Ovary (tissue), 3 donors: ENCODE results near the gene OPHN1.

Experiments used
- EP300 ChIP-seq: sonication (generic); formaldehyde crosslinking; IDR thresholded peaks from one replicate; pipeline ENCODE4 v1.6.1; 2017; ENCODE audit warnings: antibody characterized with exemption
- POLR2A ChIP-seq: fragments of 450-650 bp; IDR thresholded peaks from one replicate; pipeline ENCODE4 v1.6.1; 2017; ENCODE audit warnings: antibody characterized with exemption, mild to moderate bottlenecking, moderate library complexity
- TF ChIP-seq, protein P1 (sequence below), 3 donors: fragments of 450-650 bp in 2 of 3; fragments of 200-600 bp in 1 of 3; IDR thresholded peaks; one replicate each; pipeline versions ENCODE4 v1.5.1 to v1.8.0; 2016 to 2022; ENCODE audit warnings: antibody characterized with exemption in 3 of 3, mild to moderate bottlenecking in 1 of 3
- donor health status: DM: no; HTN: no; CAD: no.

DNA sequence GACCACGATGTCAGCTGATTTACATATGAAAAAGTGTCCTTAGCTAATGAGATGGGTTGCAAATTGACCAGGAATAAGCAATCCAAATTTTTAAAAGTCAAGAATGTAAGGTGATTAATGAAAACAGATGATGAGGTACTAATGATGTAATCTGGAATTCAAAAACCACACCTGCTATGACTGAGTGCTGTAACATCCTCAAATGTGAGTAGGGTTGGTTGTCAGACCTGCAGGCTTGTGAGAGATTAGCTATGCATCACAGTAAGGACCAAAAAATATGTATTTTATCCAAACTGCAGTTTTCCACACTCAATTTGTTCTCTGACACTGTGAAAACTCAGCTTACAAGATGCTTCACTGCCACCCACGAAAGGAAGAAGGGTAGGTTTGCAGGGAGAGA lies 242.5 kb downstream of the OPHN1 start:
- TF ChIP-seq, protein P1, sequence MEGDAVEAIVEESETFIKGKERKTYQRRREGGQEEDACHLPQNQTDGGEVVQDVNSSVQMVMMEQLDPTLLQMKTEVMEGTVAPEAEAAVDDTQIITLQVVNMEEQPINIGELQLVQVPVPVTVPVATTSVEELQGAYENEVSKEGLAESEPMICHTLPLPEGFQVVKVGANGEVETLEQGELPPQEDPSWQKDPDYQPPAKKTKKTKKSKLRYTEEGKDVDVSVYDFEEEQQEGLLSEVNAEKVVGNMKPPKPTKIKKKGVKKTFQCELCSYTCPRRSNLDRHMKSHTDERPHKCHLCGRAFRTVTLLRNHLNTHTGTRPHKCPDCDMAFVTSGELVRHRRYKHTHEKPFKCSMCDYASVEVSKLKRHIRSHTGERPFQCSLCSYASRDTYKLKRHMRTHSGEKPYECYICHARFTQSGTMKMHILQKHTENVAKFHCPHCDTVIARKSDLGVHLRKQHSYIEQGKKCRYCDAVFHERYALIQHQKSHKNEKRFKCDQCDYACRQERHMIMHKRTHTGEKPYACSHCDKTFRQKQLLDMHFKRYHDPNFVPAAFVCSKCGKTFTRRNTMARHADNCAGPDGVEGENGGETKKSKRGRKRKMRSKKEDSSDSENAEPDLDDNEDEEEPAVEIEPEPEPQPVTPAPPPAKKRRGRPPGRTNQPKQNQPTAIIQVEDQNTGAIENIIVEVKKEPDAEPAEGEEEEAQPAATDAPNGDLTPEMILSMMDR (IDR thresholded peaks at IDR 0.05): no peak
- no peak for TF ChIP-seq POLR2A
- TF ChIP-seq EP300: no peak
